ENCODE measurements around the gene LRRC8D. TPM values are rescaled to one million over a fixed set of nuclear protein-coding genes. Genes with fewer than 3 reads are reported as not detected.

The LRRC8D gene
- polyA plus RNA-seq, 1 donor = 7.0 TPM

Other genes with a start within 250 kb of the LRRC8D start
- gene LRRC8C, start 187.9 kb upstream of the LRRC8D start, polyA plus RNA-seq (ENCODE audit: insufficient read length) = 5.5 TPM
- gene ZNF326, start 174.1 kb downstream of the LRRC8D start, polyA plus RNA-seq (ENCODE audit: insufficient read length) = 23.0 TPM